Measurements from ENCODE around the gene JAKMIP1. TPM values are rescaled to one million over a fixed set of nuclear protein-coding genes. Genes with fewer than 3 reads are reported as not detected.

Gene JAKMIP1
- total RNA-seq, 1 experiment from 2014 or later = not detected

- Histone ChIP-seq H3F3A (ENCODE audit: insufficient read depth, low read depth) (no peaks in the 10 kb centered on the region), H3K4me2 (no peak overlapping the region), H3K27me3 (ENCODE audit: insufficient read depth, low read depth) (peaks cover 58% of the 10 kb centered on the region), H3K4me3 (no peak overlapping the region), H3K9me3 (ENCODE audit: insufficient read depth, low read depth) (no peaks in the 10 kb centered on the region), H3K27ac (no peak overlapping the region), H3K4me1 (replicated peaks; ENCODE audit: insufficient read depth) (no peaks in the 10 kb centered on the region), H3K79me2 (ENCODE audit: low read depth) (no peaks in the 10 kb centered on the region), H2AFZ (no peak overlapping the region), H3K9me2 (ENCODE audit: insufficient read depth) (no peaks in the 10 kb centered on the region), H3K36me3 (ENCODE audit: low read depth) (no peaks in the 10 kb centered on the region), H4K20me1 (ENCODE audit: insufficient read depth) (no peaks in the 10 kb centered on the region)
- BruUV-seq (replicated peaks) = no TSS peak
- ChIA-PET POLR2A (ENCODE audit: unreplicated experiment) (no interaction called here), CTCF (no interaction called here)
- intact Hi-C loops (cut with micrococcal nuclease; ENCODE audit: unreplicated experiment) = no loop called here
- TF ChIP-seq EZH2 (IDR thresholded peaks at IDR 0.05; ENCODE audit: low read depth) = no peak
- TF ChIP-seq CTCF (conservative IDR thresholded peaks at IDR 0.05) = no peak
- no peak for DNase-seq
Measured at GRCh38 chr4:6126971-6127745, 73.2 kb downstream of the JAKMIP1 start.

- Histone ChIP-seq H3K27ac (no peak overlapping the region), H3K4me2 (no peak overlapping the region), H3K9me2 (ENCODE audit: insufficient read depth) (no peaks in the 10 kb centered on the region), H3K79me2 (ENCODE audit: low read depth) (no peaks in the 10 kb centered on the region), H3K4me3 (no peak overlapping the region), H3K9me3 (ENCODE audit: insufficient read depth, low read depth) (no peaks in the 10 kb centered on the region), H3K36me3 (ENCODE audit: low read depth) (no peaks in the 10 kb centered on the region), H3K4me1 (replicated peaks; ENCODE audit: insufficient read depth) (no peaks in the 10 kb centered on the region), H3F3A (ENCODE audit: insufficient read depth, low read depth) (no peaks in the 10 kb centered on the region), H2AFZ (no peak overlapping the region), H4K20me1 (ENCODE audit: insufficient read depth) (no peaks in the 10 kb centered on the region), H3K27me3 (ENCODE audit: insufficient read depth, low read depth) (peaks cover 63% of the 10 kb centered on the region)
- ChIA-PET POLR2A (ENCODE audit: unreplicated experiment) (no interaction called here), CTCF (no interaction called here)
- BruUV-seq (replicated peaks) = no TSS peak
- intact Hi-C loops (cut with micrococcal nuclease; ENCODE audit: unreplicated experiment) = no loop called here
- TF ChIP-seq CTCF (conservative IDR thresholded peaks at IDR 0.05) (no peak), EZH2 (IDR thresholded peaks at IDR 0.05; ENCODE audit: low read depth) (no peak)
- no peak for DNase-seq
Measured at GRCh38 chr4:6125103-6125651, 75.2 kb downstream of the JAKMIP1 start.

GRCh38 chr4:6124386-6125102 is 75.8 kb downstream of the JAKMIP1 start:
- intact Hi-C loops (cut with micrococcal nuclease; ENCODE audit: unreplicated experiment) = no loop called here
- H3K9me3 ChIP-seq (ENCODE audit: insufficient read depth, low read depth) = no peaks in the 10 kb centered on the region
- TF ChIP-seq CTCF (conservative IDR thresholded peaks at IDR 0.05) (no peak), EZH2 (IDR thresholded peaks at IDR 0.05; ENCODE audit: low read depth) (no peak)
- no peak overlapping the region for H3K27ac ChIP-seq
- no peaks in the 10 kb centered on the region for H4K20me1 ChIP-seq (ENCODE audit: insufficient read depth)
- ChIA-PET CTCF (no interaction called here), POLR2A (ENCODE audit: unreplicated experiment) (no interaction called here)
- no peaks in the 10 kb centered on the region for H3F3A ChIP-seq (ENCODE audit: insufficient read depth, low read depth)
- no peaks in the 10 kb centered on the region for H3K36me3 ChIP-seq (ENCODE audit: low read depth)
- no peaks in the 10 kb centered on the region for H3K4me1 ChIP-seq (replicated peaks; ENCODE audit: insufficient read depth)
- no peak for DNase-seq
- H3K27me3 ChIP-seq (ENCODE audit: insufficient read depth, low read depth) = peaks cover 64% of the 10 kb centered on the region
- H3K9me2 ChIP-seq (ENCODE audit: insufficient read depth) = no peaks in the 10 kb centered on the region
- no peak overlapping the region for H3K4me3 ChIP-seq
- no peak overlapping the region for H3K4me2 ChIP-seq
- H3K79me2 ChIP-seq (ENCODE audit: low read depth) = no peaks in the 10 kb centered on the region
- no peak overlapping the region for H2AFZ ChIP-seq
- BruUV-seq (replicated peaks) = no TSS peak

All from PC-9 (cell line).